PC-3 (cell line): ENCODE results near the gene KLHL2. TPM values are rescaled to one million over a fixed set of nuclear protein-coding genes. Genes with fewer than 3 reads are reported as not detected.

Source experiments
- ATAC-seq: fragments of 200-7000 bp; cut with Tn5 transposase; 2 replicates; pipeline ENCODE4 v1.9.1; 2020; ENCODE audit warnings: mild to moderate bottlenecking, moderate library complexity
- BruUV-seq: library from RNA; stranded (reverse); fragments of 400-500 nt; replicated peaks from 2 replicates; lab custom pipeline; 2021; lab: Mats Ljungman, UMichigan
- CTCF ChIA-PET: fragments of 300-600 bp; sonication (Branson Sonifier 250); formaldehyde crosslinking; loops from one replicate; lab custom pipeline; 2022; ENCODE audit warnings: antibody characterized with exemption; lab: Charles Lee
- POLR2A ChIA-PET: fragments of 300-600 bp; sonication (Branson Sonifier 250); formaldehyde crosslinking; loops from one replicate; lab custom pipeline; 2022; ENCODE audit warnings: antibody characterized with exemption; ENCODE audit not compliant: unreplicated experiment; lab: Charles Lee
- DNase-seq: peaks from one replicate; pipeline ENCODE4 v3.0.0-alpha.2; 2015
- H2AFZ ChIP-seq: fragments of 300-600 bp; sonication (generic); 2 replicates; pipeline ENCODE4 v1.6.0; 2016; ENCODE audit warnings: antibody characterized with exemption, low read length
- H3F3A ChIP-seq: fragments of 300-600 bp; sonication (generic); one replicate; pipeline ENCODE4 v1.6.0; 2017; ENCODE audit warnings: antibody characterized with exemption, low read length, control low read depth, mild to moderate bottlenecking; ENCODE audit not compliant: unreplicated experiment
- H3K27ac ChIP-seq: fragments of 300-600 bp; sonication (generic); 2 replicates; pipeline ENCODE4 v1.5.1; 2016; ENCODE audit warnings: mild to moderate bottlenecking, low read length
- H3K27me3 ChIP-seq: fragments of 300-600 bp; sonication (generic); 2 replicates; pipeline ENCODE4 v1.6.1; 2016; ENCODE audit warnings: low read length, mixed read lengths
- H3K36me3 ChIP-seq: fragments of 300-600 bp; sonication (generic); 2 replicates; pipeline ENCODE4 v1.6.1; 2016; ENCODE audit warnings: low read depth, mixed run types, low read length, mixed read lengths
- H3K4me1 ChIP-seq: fragments of 300-600 bp; sonication (generic); 2 replicates; pipeline ENCODE4 v1.5.1; 2016; ENCODE audit warnings: low read length; ENCODE audit not compliant: insufficient read depth
- H3K4me2 ChIP-seq: fragments of 300-600 bp; sonication (generic); 2 replicates; pipeline ENCODE4 v1.6.0; 2016; ENCODE audit warnings: low read length
- H3K4me3 ChIP-seq: fragments of 300-600 bp; sonication (generic); 2 replicates; pipeline ENCODE4 v1.5.1; 2016; ENCODE audit warnings: mild to moderate bottlenecking, low read length, mixed read lengths
- H3K79me2 ChIP-seq: fragments of 300-600 bp; sonication (generic); 2 replicates; pipeline ENCODE4 v1.6.1; 2017; ENCODE audit warnings: low read length, mixed read lengths
- H3K9ac ChIP-seq: fragments of 300-600 bp; sonication (generic); 2 replicates; pipeline ENCODE4 v1.6.0; 2016; ENCODE audit warnings: mild to moderate bottlenecking, low read length
- H3K9me2 ChIP-seq: fragments of 300-600 bp; sonication (generic); replicated peaks from 2 replicates; pipeline ENCODE4 v1.6.1; 2016; ENCODE audit warnings: mixed run types, low read length, mixed read lengths
- H3K9me3 ChIP-seq: fragments of 300-600 bp; sonication (generic); 2 replicates; pipeline ENCODE4 v1.6.1; 2016; ENCODE audit warnings: low read length, mixed read lengths
- H4K20me1 ChIP-seq: fragments of 300-600 bp; sonication (generic); 2 replicates; pipeline ENCODE4 v1.6.1; 2016; ENCODE audit warnings: low read length, mixed read lengths
- CTCF ChIP-seq: fragments of 300-600 bp; sonication (generic); conservative IDR thresholded peaks from 2 replicates; pipeline ENCODE4 v1.5.1; 2017; ENCODE audit warnings: antibody characterized with exemption, low read depth, mild to moderate bottlenecking, low read length
- EZH2 ChIP-seq: fragments of 300-600 bp; sonication (generic); IDR thresholded peaks from one replicate; pipeline ENCODE4 v1.6.1; 2017; ENCODE audit warnings: antibody characterized with exemption, mild to moderate bottlenecking, low read length; ENCODE audit not compliant: unreplicated experiment
- EZH2phosphoT487 ChIP-seq: fragments of 300-600 bp; sonication (generic); IDR thresholded peaks from 2 replicates; pipeline ENCODE4 v1.6.1; 2018; ENCODE audit warnings: mild to moderate bottlenecking, antibody characterized with exemption, low read length, borderline replicate concordance
- intact Hi-C: fragments of 100-400 bp; cut with micrococcal nuclease; formaldehyde crosslinking; loops from 2 replicates; pipeline ENCODE4 v1.9.0; 2023
- total RNA-seq: library from RNA; depleted of rRNA; stranded (reverse); fragments of >200 nt; gene quantifications from 2 replicates; pipeline ENCODE4 v1.2.3, GENCODE V29; 2014

The KLHL2 gene
- total RNA-seq, 1 experiment from 2014 or later, result 10.0 TPM

DNA sequence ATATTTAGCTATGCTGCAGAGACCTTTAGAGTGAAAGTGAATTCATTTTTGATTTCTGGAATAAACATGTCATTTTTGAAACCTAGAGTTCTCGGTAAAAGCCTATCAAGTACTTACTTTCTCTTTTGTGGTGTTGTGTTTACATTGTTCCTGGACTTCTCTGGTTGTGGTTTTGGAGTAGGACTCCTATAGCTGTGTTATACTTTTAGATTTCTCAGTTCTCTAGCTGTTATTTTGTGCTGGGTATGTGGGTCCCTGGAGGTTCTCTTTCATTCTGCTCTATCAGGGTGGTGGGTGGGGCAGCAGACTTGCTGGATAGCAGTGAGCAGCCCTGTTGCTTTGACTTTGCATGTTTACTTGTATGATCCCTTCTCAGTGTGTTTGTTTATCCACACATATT lies 94.5 kb downstream of the KLHL2 start:
- no peaks in the 10 kb centered on the region for H3F3A ChIP-seq
- H3K27ac ChIP-seq, result no peak overlapping the region
- no peaks in the 10 kb centered on the region for H3K9me2 ChIP-seq
- peak overlapping the region; percentile 51; the same call in 1 of the 2 replicates for H3K4me3 ChIP-seq
- H3K36me3 ChIP-seq, result no peaks in the 10 kb centered on the region; the same call in 1 of the 2 replicates
- ChIA-PET CTCF (no interaction called here), POLR2A (no interaction called here)
- no peaks in the 10 kb centered on the region for H3K79me2 ChIP-seq
- no peaks in the 10 kb centered on the region for H3K4me1 ChIP-seq
- H3K9ac ChIP-seq, result no peak overlapping the region
- TF ChIP-seq EZH2 (no peak), CTCF (no peak), EZH2phosphoT487 (no peak)
- H3K4me2 ChIP-seq, result peak overlapping the region; percentile 78
- no TSS peak for BruUV-seq
- no peaks in the 10 kb centered on the region for H4K20me1 ChIP-seq
- DNase-seq (no peak), ATAC-seq (no peak; the same call in 1 of the 2 replicates)
- H3K27me3 ChIP-seq, result no peaks in the 10 kb centered on the region
- H2AFZ ChIP-seq, result no peak overlapping the region
- no peaks in the 10 kb centered on the region for H3K9me3 ChIP-seq
- intact Hi-C loops, result no loop called here

- no peaks in the 10 kb centered on the region; the same call in 1 of the 2 replicates for H3K4me1 ChIP-seq
- BruUV-seq, result no TSS peak
- no peak for TF ChIP-seq EZH2
- no peak for TF ChIP-seq CTCF
- no peak for TF ChIP-seq EZH2phosphoT487
- intact Hi-C loops, result no loop called here
- H4K20me1 ChIP-seq, result no peaks in the 10 kb centered on the region
- H3K9me2 ChIP-seq, result no peaks in the 10 kb centered on the region
- ChIA-PET CTCF (no interaction called here), POLR2A (no interaction called here)
- no peaks in the 10 kb centered on the region for H3K27me3 ChIP-seq
- no peak overlapping the region for H3K9ac ChIP-seq
- no peaks in the 10 kb centered on the region for H3K9me3 ChIP-seq
- H3K27ac ChIP-seq, result no peak overlapping the region
- no peaks in the 10 kb centered on the region for H3F3A ChIP-seq
- H2AFZ ChIP-seq, result no peak overlapping the region
- H3K36me3 ChIP-seq, result no peaks in the 10 kb centered on the region; the same call in 1 of the 2 replicates
- H3K79me2 ChIP-seq, result no peaks in the 10 kb centered on the region
- no peak for DNase-seq
- no peak overlapping the region for H3K4me3 ChIP-seq
- no peak for ATAC-seq
- no peak overlapping the region for H3K4me2 ChIP-seq
Measured at GRCh38 chr4:165302658-165303057, 95.3 kb downstream of the KLHL2 start.

DNA sequence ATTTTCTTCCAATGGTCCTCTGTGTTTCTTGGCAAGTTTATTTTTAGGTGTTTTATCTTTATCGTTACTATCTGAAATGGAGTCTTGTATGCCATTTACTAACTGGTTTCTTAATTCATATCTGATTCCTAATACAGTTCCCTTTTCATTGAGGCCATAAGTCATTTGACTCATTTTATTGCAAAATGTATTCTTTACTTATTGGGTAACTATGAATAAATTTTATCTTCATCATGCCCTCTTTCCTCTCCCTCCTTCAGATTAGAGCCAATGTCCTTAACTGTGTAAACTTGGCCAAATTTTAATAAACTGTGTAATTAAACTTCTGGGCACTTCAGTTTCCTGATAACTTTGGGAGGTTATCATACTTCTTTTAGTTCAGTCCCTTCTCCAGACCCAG lies 100.8 kb downstream of the KLHL2 start:
- CTCF ChIA-PET, result no interaction called here
- no peaks in the 10 kb centered on the region for H3K9me3 ChIP-seq
- no peak overlapping the region for H2AFZ ChIP-seq
- intact Hi-C loops, result no loop called here
- H3K9me2 ChIP-seq, result no peaks in the 10 kb centered on the region
- no peaks in the 10 kb centered on the region for H3K27me3 ChIP-seq
- no peaks in the 10 kb centered on the region for H4K20me1 ChIP-seq
- no peak for ATAC-seq
- H3K27ac ChIP-seq, result peak overlapping the region; percentile 20; the same call in 1 of the 2 replicates
- POLR2A ChIA-PET, result no interaction called here
- no TSS peak for BruUV-seq
- H3K4me3 ChIP-seq, result no peak overlapping the region
- H3K4me1 ChIP-seq, result peaks cover 25% of the 10 kb centered on the region
- H3K9ac ChIP-seq, result no peak overlapping the region
- H3K79me2 ChIP-seq, result no peaks in the 10 kb centered on the region
- H3K4me2 ChIP-seq, result peak overlapping the region; percentile 3; the same call in 1 of the 2 replicates
- TF ChIP-seq EZH2phosphoT487 (no peak), CTCF (no peak), EZH2 (no peak)
- H3K36me3 ChIP-seq, result no peaks in the 10 kb centered on the region
- H3F3A ChIP-seq, result no peaks in the 10 kb centered on the region
- DNase-seq, result peak; percentile 25
